Uterus (tissue), 2 donors: Measurements from ENCODE around the gene XRN1.

Experiments used
- CTCF ChIP-seq, 4 experiments: fragments of 200-600 bp in 2 of 4; fragments of 450-650 bp in 2 of 4; sonication (generic) in 2 of 4; IDR thresholded peaks; one replicate each; pipeline ENCODE4 v1.5.1; 2016 to 2019; ENCODE audit warnings: antibody characterized with exemption in 4 of 4, mild to moderate bottlenecking in 2 of 4, moderate library complexity in 1 of 4
- POLR2A ChIP-seq, 2 donors: fragments of 450-650 bp; IDR thresholded peaks; one replicate each; pipeline ENCODE4 v1.6.1; 2016; ENCODE audit warnings: antibody characterized with exemption in 2 of 2, mild to moderate bottlenecking in 1 of 2, moderate library complexity in 1 of 2

- TF ChIP-seq CTCF (IDR thresholded peaks at IDR 0.05) (no peak), POLR2A (IDR thresholded peaks at IDR 0.05) (no peak)
These were observed 92.1 kb downstream of the XRN1 start for GRCh38 chr3:142355692-142356091.
